NCI-H2029 (cell line): ENCODE measurements around the gene CCDC8.
"Not testable (repeated sequence)": the region's sequence is repeated elsewhere in the genome, so short reads cannot be mapped to it uniquely, and the experiment has no call there.

Source experiments
- DNase-seq: peaks from one replicate; lab custom pipeline; 2025; lab: John Stamatoyannopoulos, UW

The CCDC8 gene

DNA sequence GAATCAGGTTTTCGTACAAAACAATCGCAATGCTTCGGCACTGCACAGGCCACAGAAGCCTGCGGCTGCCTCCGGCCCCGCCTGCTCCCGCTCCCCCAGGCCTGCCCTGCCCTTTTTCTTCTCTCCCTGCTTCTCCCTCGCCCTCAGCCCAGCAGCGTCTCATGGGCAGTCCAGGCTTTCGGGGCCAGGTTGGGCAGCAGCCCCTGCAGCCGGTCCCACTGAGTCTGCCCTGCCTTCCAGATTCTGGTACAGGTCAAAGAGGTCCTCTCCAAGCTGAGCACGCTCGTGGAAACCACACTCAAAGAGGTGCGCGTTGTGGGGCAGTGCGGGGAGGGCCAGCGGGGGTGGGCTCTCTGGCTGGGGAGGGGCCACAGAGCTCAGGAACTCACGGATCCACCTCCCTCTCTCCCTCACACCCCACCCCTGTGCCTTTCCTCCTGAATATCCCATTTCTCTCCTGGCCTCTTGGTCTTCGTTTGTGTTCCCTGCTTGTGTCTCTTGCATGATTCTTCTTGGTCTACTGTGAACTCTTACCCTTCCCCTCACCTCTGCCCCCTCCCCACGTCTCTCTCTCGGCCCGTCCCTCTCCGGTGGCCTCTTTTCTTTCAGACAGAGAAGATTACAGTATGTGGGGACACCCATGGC, 30.1 kb downstream of the CCDC8 start:
- no peak for DNase-seq

DNA sequence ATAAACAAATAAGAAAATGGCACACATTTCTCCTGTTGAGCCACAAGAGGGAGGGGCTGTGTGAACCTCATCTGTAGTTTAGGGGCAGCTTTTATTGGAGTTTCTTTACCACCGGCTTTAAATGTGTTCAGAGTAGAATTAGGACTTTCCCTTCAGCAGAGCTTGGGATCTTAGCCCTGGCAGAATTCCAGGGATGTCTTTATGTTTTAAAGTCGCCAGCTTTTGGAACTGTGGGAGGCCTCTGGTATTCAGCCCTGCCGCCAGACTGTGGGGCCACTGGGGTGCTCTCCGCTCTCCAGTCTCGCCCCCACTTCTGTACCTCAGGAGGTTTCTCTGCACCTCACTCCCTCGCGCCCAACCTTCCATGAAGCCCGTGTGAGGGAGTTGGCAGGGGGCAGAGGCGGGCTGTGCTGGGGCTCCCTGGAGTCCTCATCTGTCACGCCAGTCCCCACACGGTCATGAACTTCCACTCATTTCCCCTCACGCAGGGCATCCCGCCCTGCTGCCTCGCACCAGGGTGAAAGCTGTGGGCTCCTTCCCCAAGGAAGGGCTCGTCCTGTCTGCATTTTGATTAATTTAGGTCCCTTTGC, 31.5 kb downstream of the CCDC8 start:
- no peak for DNase-seq

DNA sequence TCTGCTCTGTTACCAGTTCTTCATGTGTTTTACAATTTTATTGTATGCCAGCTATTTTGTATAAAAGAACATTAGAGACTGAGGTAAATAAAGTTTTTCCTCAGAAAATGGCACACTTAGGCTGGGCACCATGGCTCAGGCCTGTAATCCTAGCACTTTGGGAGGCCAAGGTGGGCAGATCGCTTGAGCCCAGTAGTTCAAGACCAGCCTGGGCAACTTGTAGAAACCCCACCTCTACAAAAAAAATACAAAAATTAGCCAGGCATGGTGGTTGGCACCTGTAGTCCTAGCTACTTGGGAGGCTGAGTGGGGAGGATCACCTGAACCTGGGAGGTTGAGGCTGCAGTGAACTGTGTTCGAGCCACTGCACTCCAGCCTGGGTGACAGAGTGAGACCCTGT, 32.0 kb downstream of the CCDC8 start:
- no peak for DNase-seq

DNA sequence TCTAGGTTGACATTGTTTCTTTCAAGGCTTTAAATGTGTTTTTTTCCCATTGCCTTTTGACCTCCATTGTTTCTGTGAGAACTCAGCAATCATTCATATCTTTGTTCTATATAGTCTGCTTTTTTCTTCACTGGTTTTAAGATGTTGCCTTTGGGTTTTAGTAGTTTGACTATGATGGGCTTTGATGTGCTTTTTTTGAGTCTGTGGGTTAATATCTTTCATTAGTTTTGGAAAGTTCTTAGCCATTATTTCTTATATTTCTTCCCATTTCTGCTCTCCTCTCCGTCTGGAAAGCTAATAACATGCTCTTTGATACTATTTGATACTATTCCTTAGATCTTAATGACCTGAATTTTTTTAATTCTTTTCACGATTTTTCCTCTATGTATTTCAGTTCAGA, 32.7 kb downstream of the CCDC8 start:
- no peak for DNase-seq

GRCh38 chr19:46378268-46378667, 35.1 kb downstream of the CCDC8 start:
- no peak for DNase-seq

- DNase-seq: no peak
Measured at GRCh38 chr19:46376241-46377153, 36.9 kb downstream of the CCDC8 start.

- not testable (repeated sequence) for DNase-seq
Measured at GRCh38 chr19:46375476-46376067, 37.8 kb downstream of the CCDC8 start.

GRCh38 chr19:46374536-46375475, 38.6 kb downstream of the CCDC8 start:
- no peak for DNase-seq

- peak; percentile 99 for DNase-seq
Measured at GRCh38 chr19:46373491-46374359, 39.6 kb downstream of the CCDC8 start.

DNA sequence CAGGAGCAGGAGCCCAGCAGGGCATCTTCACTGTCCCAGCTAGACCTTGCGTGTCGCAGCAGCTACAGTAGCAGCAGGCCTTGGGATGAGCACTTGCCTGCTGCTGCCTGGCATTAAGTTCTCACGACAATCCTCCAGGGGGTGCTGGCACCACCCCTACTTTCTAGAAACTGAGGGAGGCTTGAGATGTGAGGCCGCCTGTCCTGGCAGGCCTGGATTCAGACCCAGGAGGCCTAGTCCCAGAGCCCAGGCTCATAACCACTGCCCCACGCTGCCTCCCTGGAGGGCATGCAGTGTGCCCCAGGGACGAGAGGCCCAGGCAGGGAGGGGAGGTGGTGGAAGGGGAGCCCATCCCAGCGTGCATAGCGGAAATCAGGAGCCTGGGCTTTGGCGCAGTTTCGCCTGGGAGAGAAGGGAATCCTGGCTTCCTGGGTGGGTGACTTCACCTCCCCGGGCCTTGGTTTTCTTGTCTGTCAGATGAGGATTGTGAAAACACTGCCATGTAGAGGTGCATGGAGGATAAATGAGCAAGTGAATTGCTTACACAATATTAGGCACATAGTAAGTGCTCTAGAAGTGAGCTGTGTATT, 40.4 kb downstream of the CCDC8 start:
- no peak for DNase-seq

GRCh38 chr19:46371371-46371901, 41.9 kb downstream of the CCDC8 start:
- no peak for DNase-seq

GRCh38 chr19:46369817-46370216, 43.5 kb downstream of the CCDC8 start:
- no peak for DNase-seq

DNA sequence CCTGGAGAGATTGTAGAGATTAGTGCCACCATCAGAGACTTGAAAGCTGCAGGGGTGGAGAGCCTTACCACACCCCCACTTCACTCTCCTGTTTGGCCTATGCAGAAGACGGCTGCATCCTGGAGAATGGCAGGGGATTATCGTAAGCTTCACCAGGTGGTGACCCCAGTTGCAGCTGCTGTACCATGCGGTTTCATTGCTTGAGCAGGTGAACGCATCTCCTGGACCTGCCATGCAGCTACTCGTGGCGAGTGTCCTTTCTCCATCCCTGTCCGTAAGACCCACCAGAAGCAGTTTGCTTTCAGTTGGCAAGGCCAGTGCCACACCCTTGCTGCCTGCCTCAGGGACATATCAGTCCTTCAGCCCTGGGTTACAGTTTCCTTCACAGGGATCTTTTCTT, 45.2 kb downstream of the CCDC8 start:
- DNase-seq: no peak

GRCh38 chr19:46367426-46367825, 45.9 kb downstream of the CCDC8 start:
- no peak for DNase-seq

- no peak for DNase-seq
Measured at GRCh38 chr19:46366620-46367292, 46.6 kb downstream of the CCDC8 start.

GRCh38 chr19:46365561-46365960, 47.8 kb downstream of the CCDC8 start:
- DNase-seq: no peak

GRCh38 chr19:46364359-46364758, 49.0 kb downstream of the CCDC8 start:
- DNase-seq: no peak

DNA sequence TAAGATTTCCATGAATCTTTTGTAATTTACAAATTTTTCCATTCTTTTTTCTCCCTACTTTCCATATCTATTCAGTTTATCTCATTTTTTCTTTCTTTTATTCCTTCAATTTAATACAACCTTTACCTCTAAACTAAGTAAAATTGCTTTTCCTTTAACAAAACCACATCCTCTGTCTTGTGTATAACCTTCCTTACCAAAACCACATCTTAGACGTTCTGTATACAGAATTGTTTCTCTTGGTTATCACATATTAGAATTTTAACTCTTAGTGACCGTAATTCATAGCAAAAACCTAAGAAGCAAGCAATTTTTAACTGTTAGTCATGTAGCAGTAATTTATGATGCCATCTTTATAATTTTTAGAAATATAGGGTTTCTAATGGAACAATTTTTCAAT, 51.4 kb downstream of the CCDC8 start:
- no peak for DNase-seq
